B cell (primary cell): ENCODE measurements around the gene FHIT. TPM values are rescaled to one million over a fixed set of nuclear protein-coding genes. Genes with fewer than 3 reads are reported as not detected.

Experiments
- ATAC-seq: fragments of 200-7000 bp; cut with Tn5 transposase; one replicate; pipeline ENCODE4 v1.10.0; 2021; ENCODE audit warnings: low read depth, mild to moderate bottlenecking, moderate number of reproducible peaks, moderate library complexity
- CTCF ChIA-PET: fragments of 350-600 bp; sonication (Branson Sonifier 250); formaldehyde crosslinking; loops from one replicate; lab custom pipeline; 2021; ENCODE audit warnings: antibody characterized with exemption, inconsistent platforms; lab: Charles Lee
- POLR2A ChIA-PET: fragments of 350-600 bp; sonication (Branson Sonifier 250); formaldehyde crosslinking; loops from one replicate; lab custom pipeline; 2021; ENCODE audit warnings: antibody characterized with exemption; lab: Charles Lee
- DNase-seq: peaks from one replicate; pipeline ENCODE4 v3.0.0; 2013
- H2AFZ ChIP-seq: 2 replicates; pipeline ENCODE4 v1.6.1; 2012; ENCODE audit warnings: mild to moderate bottlenecking, low read depth, low read length; ENCODE audit not compliant: insufficient read depth, poor library complexity, severe bottlenecking
- H3K27ac ChIP-seq, 2 donors: 1 replicate in 1 of 2; 2 replicates in 1 of 2; pipeline ENCODE4 v1.5.1; 2012 to 2013; ENCODE audit warnings: low read length in 2 of 2, mild to moderate bottlenecking in 2 of 2, moderate library complexity in 1 of 2
- H3K27me3 ChIP-seq, 4 experiments: fragments of 200-600 bp in 1 of 4; sonication (generic) in 1 of 4; replicated peaks in 1 of 4; 1 replicate in 2 of 4; 2 replicates in 2 of 4; pipeline versions ENCODE4 v1.6.1 to v1.7.0; 2013 to 2016; ENCODE audit warnings: low read length in 3 of 4, mild to moderate bottlenecking in 2 of 4, mixed read lengths in 1 of 4, moderate library complexity in 1 of 4; ENCODE audit not compliant: insufficient read depth in 4 of 4, control insufficient read depth in 3 of 4; ENCODE audit errors: control extremely low read depth in 1 of 4
- H3K36me3 ChIP-seq, 2 experiments: replicated peaks in 1 of 2; 1 replicate in 1 of 2; 2 replicates in 1 of 2; pipeline versions ENCODE4 v1.6.1 to v1.7.1; 2013; ENCODE audit warnings: low read length in 1 of 2; ENCODE audit not compliant: insufficient read depth in 2 of 2, control insufficient read depth in 1 of 2; ENCODE audit errors: control extremely low read depth in 1 of 2, extremely low read depth in 1 of 2
- H3K4me1 ChIP-seq, 2 donors: fragments of 200-600 bp in 1 of 2; sonication (generic) in 1 of 2; 1 replicate in 1 of 2; 2 replicates in 1 of 2; pipeline versions ENCODE4 v1.5.1 to v1.6.1; 2013 to 2017; ENCODE audit warnings: low read length in 2 of 2; ENCODE audit not compliant: control insufficient read depth in 2 of 2, insufficient read depth in 2 of 2
- H3K4me2 ChIP-seq: replicated peaks from 2 replicates; pipeline ENCODE3; 2012; ENCODE audit warnings: mild to moderate bottlenecking, low read depth, low read length; ENCODE audit not compliant: poor library complexity, severe bottlenecking
- H3K4me3 ChIP-seq, 5 experiments: fragments of 200-600 bp in 1 of 5; sonication (generic) in 1 of 5; 1 replicate in 3 of 5; 2 replicates in 2 of 5; pipeline versions ENCODE4 v1.5.1 to v1.7.0; 2011 to 2016; ENCODE audit warnings: low read length in 4 of 5, mild to moderate bottlenecking in 4 of 5, low read depth in 2 of 5, control low read depth in 1 of 5, moderate library complexity in 1 of 5; ENCODE audit not compliant: insufficient read depth in 1 of 5; ENCODE audit errors: control extremely low read depth in 1 of 5, extremely low read depth in 1 of 5
- H3K79me2 ChIP-seq: fragments of 200-600 bp; sonication (generic); one replicate; pipeline ENCODE4 v1.6.0; 2016; ENCODE audit warnings: low read length; ENCODE audit not compliant: control insufficient read depth, insufficient read depth
- H3K9ac ChIP-seq: fragments of 200-600 bp; sonication (generic); 2 replicates; pipeline ENCODE4 v1.6.1; 2017; ENCODE audit warnings: mild to moderate bottlenecking, low read length, moderate library complexity
- H3K9me3 ChIP-seq, 3 donors: one replicate each; pipeline versions ENCODE4 v1.6.1 to v1.7.1; 2013; ENCODE audit warnings: low read length in 2 of 3; ENCODE audit not compliant: control insufficient read depth in 2 of 3, insufficient read depth in 1 of 3; ENCODE audit errors: control extremely low read depth in 1 of 3
- H4K20me1 ChIP-seq: 2 replicates; pipeline ENCODE4 v1.6.0; 2012; ENCODE audit warnings: mild to moderate bottlenecking, low read length; ENCODE audit not compliant: insufficient read depth, control insufficient read depth, poor library complexity, severe bottlenecking
- H3K27ac Mint-ChIP-seq: one replicate; pipeline ENCODE4 v1.8.0; 2021; ENCODE audit warnings: mixed read lengths
- H3K27me3 Mint-ChIP-seq: one replicate; pipeline ENCODE4 v1.8.0; 2021; ENCODE audit warnings: mixed read lengths
- H3K4me1 Mint-ChIP-seq: one replicate; pipeline ENCODE4 v1.8.0; 2021; ENCODE audit warnings: mixed read lengths
- H3K4me3 Mint-ChIP-seq: one replicate; pipeline ENCODE4 v1.8.0; 2021; ENCODE audit warnings: mixed read lengths
- H3K9me3 Mint-ChIP-seq: one replicate; pipeline ENCODE4 v1.8.0; 2022; ENCODE audit warnings: mixed read lengths; ENCODE audit not compliant: insufficient read depth
- CTCF ChIP-seq: fragments of 200-600 bp; IDR thresholded peaks from one replicate; pipeline ENCODE4 v1.8.0; 2022; ENCODE audit warnings: antibody characterized with exemption, mild to moderate bottlenecking
- EZH2 ChIP-seq: IDR thresholded peaks from 2 replicates; pipeline ENCODE4 v1.6.1; 2012; ENCODE audit warnings: borderline replicate concordance, low read depth, mild to moderate bottlenecking, moderate library complexity, low read length; ENCODE audit not compliant: insufficient read depth, poor library complexity, severe bottlenecking
- WGBS: methylation state at CpG from one replicate; pipeline ENCODE4 v1.1.5; 2013; ENCODE audit warnings: missing lambda C conversion rate; ENCODE audit not compliant: insufficient coverage; 5-methylcytosine and 5-hydroxymethylcytosine counted together
- intact Hi-C: fragments of 100-400 bp; cut with micrococcal nuclease; formaldehyde crosslinking; loops from one replicate; pipeline ENCODE4 v1.10.0; 2022
- polyA plus RNA-seq: library from polyadenylated mRNA; depleted of rRNA; stranded (reverse); fragments of >200 nt; gene quantifications from 2 replicates; pipeline ENCODE4 v1.2.3, GENCODE V29; 2012
- total RNA-seq, 2 donors: library from RNA; stranded (reverse); fragments of 120-200 nt in 1 of 2; gene quantifications; 1 replicate in 1 of 2; 2 replicates in 1 of 2; pipeline versions ENCODE4 v1.2.3 to v1.2.4, GENCODE V29; 2013 to 2022

Gene FHIT
- total and polyA plus RNA-seq, 2 donors (not counting 1 experiment from before 2014, with no cell fraction given), result 1.7 to 7.8 TPM

- no peak overlapping the region for H3K27ac Mint-ChIP-seq
These were observed 1214.4 kb downstream of the FHIT start for GRCh38 chr3:60036803-60037202.

GRCh38 chr3:60033901-60034453, 1217.3 kb downstream of the FHIT start:
- intact Hi-C loops, result no loop called here
- 100% methylated on average over 1 of the region's 3 CpGs for WGBS
- CTCF ChIA-PET, result no interaction called here

More at GRCh38 chr3:60036803-60037202, 1214.4 kb downstream of the FHIT start:
- ChIA-PET POLR2A (no interaction called here), CTCF (no interaction called here)
- H3K27me3 ChIP-seq, result no peaks in the 10 kb centered on the region
- intact Hi-C loops, result no loop called here
- no CpG with 5 or more reads among the region's 7 CpGs for WGBS
- no peak overlapping the region for H3K4me2 ChIP-seq
- H3K9ac ChIP-seq, result no peak overlapping the region
- H3K4me1 ChIP-seq, result no peaks in the 10 kb centered on the region
- no peak overlapping the region for H3K27ac ChIP-seq
- H3K36me3 ChIP-seq, result no peaks in the 10 kb centered on the region
- Mint-ChIP-seq H3K4me3 (no peak overlapping the region), H3K9me3 (no peaks in the 10 kb centered on the region), H3K27me3 (no peaks in the 10 kb centered on the region), H3K4me1 (no peaks in the 10 kb centered on the region)
- H3K9me3 ChIP-seq, result no peaks in the 10 kb centered on the region
- ATAC-seq (no peak), DNase-seq (no peak)
- H4K20me1 ChIP-seq, result no peaks in the 10 kb centered on the region
- H2AFZ ChIP-seq, result no peak overlapping the region
- no peaks in the 10 kb centered on the region for H3K79me2 ChIP-seq
- TF ChIP-seq CTCF, result no peak
- no peak for TF ChIP-seq EZH2
- no peak overlapping the region for H3K4me3 ChIP-seq

More at GRCh38 chr3:60033901-60034453, 1217.3 kb downstream of the FHIT start:
- Mint-ChIP-seq H3K4me3 (no peak overlapping the region), H3K4me1 (no peaks in the 10 kb centered on the region), H3K9me3 (no peaks in the 10 kb centered on the region), H3K27me3 (no peaks in the 10 kb centered on the region), H3K27ac (no peak overlapping the region)
- POLR2A ChIA-PET, result no interaction called here
- Histone ChIP-seq H3K27ac (no peak overlapping the region), H3K79me2 (no peaks in the 10 kb centered on the region), H3K27me3 (no peaks in the 10 kb centered on the region), H4K20me1 (no peaks in the 10 kb centered on the region), H3K9ac (no peak overlapping the region), H3K4me3 (no peak overlapping the region), H3K4me1 (no peaks in the 10 kb centered on the region), H3K36me3 (no peaks in the 10 kb centered on the region), H3K4me2 (no peak overlapping the region), H3K9me3 (no peaks in the 10 kb centered on the region), H2AFZ (no peak overlapping the region)
- ATAC-seq (no peak), DNase-seq (no peak)
- TF ChIP-seq EZH2 (no peak), CTCF (no peak)
